Left colon (tissue), 2 donors: Measurements from ENCODE around the gene RAB12. TPM values are rescaled to one million over a fixed set of nuclear protein-coding genes. Genes with fewer than 3 reads are reported as not detected.

Source experiments
- ATAC-seq: fragments of 200-7000 bp; cut with Tn5 transposase; one replicate; pipeline ENCODE4 v1.9.1; 2020; ENCODE audit warnings: mild to moderate bottlenecking, moderate library complexity
- DNase-seq, 2 donors: peaks; one replicate each; pipeline ENCODE4 v3.0.0-alpha.2; 2020
- intact Hi-C, 2 donors: fragments of 100-400 bp; cut with DNase I in 1 of 2; cut with micrococcal nuclease in 1 of 2; formaldehyde crosslinking; loops; one replicate each; pipeline versions ENCODE4 v1.11.2 to v1.14.0; 2022; cut with DNase I, micrococcal nuclease
- total RNA-seq, 2 donors: library from RNA; stranded (reverse); fragmentation: NEBNext Ultra II Directional; extraction: Animal tissue kit (Norgen Biotek cat#: 25700); gene quantifications; one replicate each; pipeline ENCODE4 v1.2.1, GENCODE V29; 2021
- donor health status: DM: no; HTN: no; CAD: no.
- donor health status: DM: yes; HTN: yes; CAD: no.

RAB12 gene
- total RNA-seq, 2 donors from 2014 or later, result 15.8 to 17.4 TPM

DNA sequence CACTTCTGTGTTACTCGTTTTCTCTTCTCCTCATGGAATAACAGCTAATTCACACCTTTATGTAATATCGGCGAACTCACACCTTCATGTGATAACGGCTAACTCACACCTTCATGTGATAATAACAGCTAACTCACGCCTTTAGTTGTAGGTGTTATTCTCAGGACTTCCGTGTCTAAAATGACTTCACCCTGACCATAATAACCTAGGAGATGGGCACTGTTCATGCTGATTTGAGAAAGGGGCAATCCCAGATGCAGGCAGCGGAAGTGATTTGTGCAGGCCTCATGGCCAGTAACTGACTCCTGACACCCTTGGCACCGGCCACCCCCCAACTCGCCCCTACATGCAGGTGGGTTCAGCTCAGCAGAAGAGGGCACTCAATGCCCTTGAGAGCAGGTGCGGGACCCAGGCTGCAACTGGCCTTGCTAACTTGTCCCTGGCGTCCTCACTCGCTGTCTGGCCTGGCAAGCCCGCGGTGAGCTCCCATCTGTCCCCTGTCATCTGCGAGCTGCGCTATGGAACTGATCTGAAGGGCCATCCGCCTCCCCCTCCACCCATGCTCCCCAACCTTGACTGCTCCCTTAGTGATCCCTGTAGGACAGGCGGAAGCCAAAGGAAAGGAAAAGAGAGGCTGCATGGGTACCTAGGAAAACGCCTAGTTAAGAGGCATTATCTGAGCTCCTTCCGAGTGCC is 53.5 kb downstream of the RAB12 start:
- no peak for ATAC-seq

DNA sequence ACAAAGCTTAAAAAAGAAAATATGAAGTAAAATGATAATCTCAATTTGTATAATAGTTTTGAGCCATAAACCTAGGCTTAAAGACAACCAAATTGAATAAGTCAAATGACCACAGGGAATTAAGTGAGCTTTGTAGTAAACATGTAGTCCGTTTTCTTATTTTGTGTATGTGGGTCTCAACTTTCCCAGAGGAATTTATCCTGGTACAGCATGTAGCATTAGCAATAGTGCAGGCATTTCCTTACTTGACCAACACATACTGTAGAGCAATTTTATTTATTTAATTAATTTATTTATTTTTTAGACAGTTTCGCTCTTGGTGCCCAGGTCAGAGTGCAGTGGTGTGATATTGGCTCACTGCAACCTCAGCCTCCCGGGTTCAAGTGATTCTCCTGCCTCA is 58.6 kb downstream of the RAB12 start:
- intact Hi-C loops, result no loop called here
- DNase-seq, result no peak
- ATAC-seq, result no peak

More for the DNA sequence above, 53.5 kb downstream of the RAB12 start:
- intact Hi-C loops, result no loop called here
- no peak for DNase-seq

DNA sequence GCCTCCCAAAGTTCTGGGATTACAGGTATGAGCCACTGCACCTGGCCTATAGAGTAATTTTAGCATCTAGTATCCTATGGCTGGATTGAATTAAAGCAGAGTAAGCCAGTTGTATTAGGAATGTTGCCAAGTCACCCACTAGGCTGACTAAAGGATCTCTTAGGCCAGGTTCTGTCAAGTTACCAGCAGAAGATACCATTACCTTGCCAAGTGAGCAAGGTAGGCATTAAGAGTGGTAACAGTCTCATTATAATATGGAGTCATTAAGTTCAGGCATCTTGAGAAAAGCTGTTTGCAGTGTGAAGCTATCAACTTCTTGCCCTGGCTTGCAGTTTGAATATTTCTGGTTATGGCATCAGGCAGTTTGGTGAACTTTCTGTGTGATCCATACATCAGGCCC is 59.1 kb downstream of the RAB12 start:
- intact Hi-C loops, result no loop called here
- no peak for DNase-seq
- no peak for ATAC-seq

DNA sequence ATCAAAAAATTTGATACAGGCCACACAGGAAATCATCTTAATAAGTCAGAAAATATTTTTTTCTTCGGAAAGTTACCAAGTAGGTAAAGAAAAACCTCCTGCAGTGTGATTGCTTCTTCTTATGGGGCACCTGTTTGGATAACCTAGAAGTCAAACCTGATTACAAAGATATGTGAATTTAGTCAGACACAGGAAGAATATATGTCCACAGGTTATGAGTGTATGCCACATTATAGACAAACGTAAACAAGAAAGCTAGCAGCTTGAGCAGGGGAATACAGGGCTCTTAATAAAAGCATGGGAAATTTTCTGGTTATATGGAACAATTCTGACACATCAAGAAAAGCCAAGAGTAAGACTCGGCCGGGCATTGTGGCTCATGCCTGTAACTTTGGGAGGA is 60.3 kb downstream of the RAB12 start:
- intact Hi-C loops, result no loop called here
- DNase-seq (no peak), ATAC-seq (no peak)

DNA sequence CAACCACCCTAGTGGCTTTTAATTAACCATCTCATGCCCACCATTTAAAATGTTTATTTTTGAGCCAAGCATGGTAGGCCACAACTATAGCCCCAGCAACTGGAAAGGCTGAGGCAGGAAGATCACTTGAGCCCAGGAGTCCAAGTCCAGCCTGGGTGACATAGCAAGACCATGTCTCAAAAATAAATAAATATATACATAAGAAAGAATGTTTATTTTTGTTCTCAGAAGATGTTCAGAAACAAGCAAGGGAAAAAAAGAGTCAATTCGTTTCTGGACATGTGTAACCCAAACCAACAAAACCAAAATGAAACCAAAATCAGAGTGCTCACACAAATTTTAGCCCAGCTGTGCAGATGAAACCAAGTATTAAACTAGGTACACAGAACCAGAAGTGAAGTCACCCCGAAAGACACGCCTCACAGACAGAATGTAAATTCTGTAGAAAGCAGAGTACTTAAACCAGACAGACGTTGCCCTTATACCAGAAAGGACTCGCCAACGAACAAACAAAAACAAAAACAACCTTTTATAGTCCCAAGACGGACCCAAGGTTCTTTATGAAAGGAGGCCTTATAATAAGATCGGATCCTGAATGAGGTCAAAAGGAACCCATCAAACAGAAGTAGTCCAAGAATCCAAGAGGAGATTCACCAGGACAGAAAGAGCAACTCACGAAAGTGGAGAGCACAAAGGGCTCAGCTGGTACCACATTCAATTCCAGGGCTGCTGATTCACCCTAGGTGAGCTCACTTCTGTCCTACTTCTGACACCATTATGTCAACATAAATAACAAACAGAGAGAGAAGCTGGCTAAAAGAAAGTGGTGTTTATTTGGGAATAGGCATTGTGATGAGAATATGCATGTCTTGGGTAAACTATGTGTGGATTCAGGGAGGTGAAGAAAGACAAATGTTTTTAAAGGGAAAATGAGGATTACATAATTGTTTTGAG is 64.3 kb downstream of the RAB12 start:
- intact Hi-C loops, result no loop called here
- ATAC-seq (no peak), DNase-seq (no peak)

DNA sequence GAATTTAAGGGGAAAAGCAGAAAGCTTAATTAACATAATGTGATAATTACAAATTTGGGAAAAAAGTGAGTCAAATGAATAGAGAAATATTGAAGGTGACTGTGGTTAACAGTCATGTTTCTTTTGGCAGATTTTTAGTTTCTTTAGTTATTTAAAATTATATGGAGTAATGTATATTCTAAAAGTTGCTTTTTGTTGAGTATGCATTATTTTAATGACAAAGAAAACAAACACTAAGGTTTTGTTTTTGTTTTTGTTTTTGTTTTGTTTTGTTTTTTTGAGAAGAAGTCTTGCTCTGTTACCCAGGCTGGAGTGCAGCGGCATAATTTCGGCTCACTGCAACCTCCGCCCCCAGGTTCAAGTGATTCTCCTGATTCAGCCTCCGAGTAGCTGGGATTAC is 65.8 kb downstream of the RAB12 start:
- intact Hi-C loops, result no loop called here
- DNase-seq, result no peak
- no peak for ATAC-seq

DNA sequence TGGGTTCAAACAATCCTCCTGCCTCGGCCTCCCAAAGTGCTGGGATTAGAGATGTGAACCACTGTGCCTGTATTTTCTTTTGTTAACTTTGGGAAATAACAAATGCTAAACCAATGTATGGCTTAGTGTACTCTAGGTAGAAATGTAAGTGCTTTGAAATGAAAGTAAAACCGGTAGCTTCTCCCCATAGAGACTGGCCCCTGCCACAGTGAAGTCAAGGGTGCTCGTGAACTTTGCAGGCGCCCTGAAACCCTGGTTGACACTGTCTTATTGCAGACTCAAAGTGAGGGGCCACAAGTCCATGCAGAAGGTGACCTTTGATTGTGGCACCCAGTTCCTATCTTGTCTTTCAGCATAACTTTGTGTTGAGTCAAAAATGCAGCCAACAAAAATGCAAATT is 72.0 kb downstream of the RAB12 start:
- intact Hi-C loops, result loop anchor here in 1 of 2 donors (10.0 kb wide), 1 partner anchor 374 kb away; no protein-coding TSS in a partner anchor
- no peak for DNase-seq
- ATAC-seq, result no peak

DNA sequence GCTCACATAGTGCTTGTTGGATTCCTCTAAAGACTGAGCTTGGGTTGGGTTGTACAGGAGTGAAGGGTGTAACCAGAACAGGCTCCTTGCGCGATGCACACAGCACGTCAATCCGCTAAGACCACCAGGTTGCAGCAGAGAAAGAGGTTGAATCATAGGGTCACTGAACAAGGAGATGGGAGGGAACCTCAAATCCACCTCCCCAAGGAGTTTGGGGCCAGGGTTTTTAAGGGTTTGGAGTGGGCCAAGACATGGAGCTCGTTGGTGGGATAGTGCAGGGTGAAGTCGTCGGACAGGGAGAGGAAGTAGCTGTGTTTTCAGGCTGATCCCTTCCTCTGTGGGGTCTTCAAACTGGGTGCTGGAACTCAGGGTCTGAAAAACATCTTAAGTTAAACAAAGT is 75.3 kb downstream of the RAB12 start:
- ATAC-seq (no peak), DNase-seq (no peak)
- intact Hi-C loops, result loop anchor here in 1 of 2 donors (10.0 kb wide), 1 partner anchor 370 kb away; no protein-coding TSS in a partner anchor

DNA sequence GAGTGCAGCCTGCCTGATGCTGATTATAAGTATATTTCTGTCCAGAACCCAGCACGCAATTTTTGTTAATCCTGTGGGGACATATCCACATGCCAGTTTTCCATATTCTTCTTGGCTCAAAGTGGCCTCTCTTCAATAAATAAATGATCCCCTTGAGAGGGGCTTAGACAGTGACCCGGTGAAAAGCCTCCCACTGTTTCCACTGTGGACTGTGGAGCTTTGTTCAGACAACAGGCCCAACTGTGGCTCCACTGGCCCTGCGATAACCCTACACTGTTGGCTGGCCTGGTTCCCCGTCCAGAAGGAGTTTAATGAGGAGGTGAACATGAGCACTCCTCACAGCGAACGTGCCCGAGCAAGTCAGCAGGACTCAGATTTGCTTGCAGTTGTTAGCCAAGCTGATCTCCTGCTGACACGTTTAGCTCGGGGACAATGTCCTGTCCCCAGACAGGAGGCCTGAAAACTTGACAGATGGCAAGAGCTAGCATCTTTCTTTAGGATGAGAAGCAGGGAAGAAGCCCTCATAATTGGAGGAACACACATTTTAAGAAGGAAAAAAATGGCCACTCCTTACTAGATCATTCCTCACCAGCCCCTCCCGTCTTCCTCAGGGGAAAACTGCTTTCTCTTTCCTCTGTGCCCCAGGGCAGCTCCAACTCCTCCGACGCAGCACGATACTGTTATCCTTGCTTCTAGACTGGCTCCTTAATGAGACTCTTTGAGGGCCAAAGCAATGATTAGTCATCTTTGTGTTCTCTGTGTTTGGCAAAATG is 76.1 kb downstream of the RAB12 start:
- DNase-seq, result no peak
- intact Hi-C loops, result loop anchor here in 1 of 2 donors (10.0 kb wide), 1 partner anchor 369 kb away; no protein-coding TSS in a partner anchor
- ATAC-seq, result no peak

DNA sequence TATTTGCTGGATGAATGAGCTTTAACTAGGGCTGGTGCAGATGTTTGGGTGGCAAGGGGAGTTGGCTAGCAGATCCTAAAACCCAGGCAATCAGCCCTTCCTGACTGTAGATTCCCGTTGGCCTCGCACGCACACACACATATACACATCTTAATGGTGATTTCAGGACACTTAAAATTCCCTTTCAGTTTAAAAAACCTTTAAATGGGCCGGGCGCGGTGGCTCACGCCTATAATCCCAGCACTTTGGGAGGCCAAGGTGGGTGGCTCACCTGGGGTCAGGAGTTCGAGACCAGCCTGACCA is 76.6 kb downstream of the RAB12 start:
- ATAC-seq, result no peak
- DNase-seq, result no peak
- intact Hi-C loops, result loop anchor here in 1 of 2 donors (10.0 kb wide), 1 partner anchor 369 kb away; no protein-coding TSS in a partner anchor

DNA sequence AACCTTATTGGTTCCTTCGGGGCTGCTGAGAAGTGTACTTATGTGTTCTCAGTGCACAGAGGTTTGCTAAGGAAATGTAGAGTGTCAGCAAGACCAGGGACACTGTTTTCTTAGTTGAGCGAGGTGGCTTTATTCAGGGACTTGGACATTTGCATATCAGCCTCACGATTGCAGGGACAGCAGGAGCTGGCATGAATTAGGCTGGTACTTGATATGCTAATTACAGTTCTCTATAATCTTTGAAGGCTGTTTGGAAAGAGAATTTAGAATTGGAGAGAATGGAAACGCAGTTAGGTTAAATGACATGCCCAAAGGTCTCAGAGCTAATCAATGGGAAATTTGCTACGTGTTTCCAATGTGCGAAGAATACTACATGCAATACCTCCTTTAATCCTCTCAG is 77.4 kb downstream of the RAB12 start:
- ATAC-seq (no peak), DNase-seq (no peak)
- intact Hi-C loops, result loop anchor here in 1 of 2 donors (10.0 kb wide), 1 partner anchor 368 kb away; no protein-coding TSS in a partner anchor

DNA sequence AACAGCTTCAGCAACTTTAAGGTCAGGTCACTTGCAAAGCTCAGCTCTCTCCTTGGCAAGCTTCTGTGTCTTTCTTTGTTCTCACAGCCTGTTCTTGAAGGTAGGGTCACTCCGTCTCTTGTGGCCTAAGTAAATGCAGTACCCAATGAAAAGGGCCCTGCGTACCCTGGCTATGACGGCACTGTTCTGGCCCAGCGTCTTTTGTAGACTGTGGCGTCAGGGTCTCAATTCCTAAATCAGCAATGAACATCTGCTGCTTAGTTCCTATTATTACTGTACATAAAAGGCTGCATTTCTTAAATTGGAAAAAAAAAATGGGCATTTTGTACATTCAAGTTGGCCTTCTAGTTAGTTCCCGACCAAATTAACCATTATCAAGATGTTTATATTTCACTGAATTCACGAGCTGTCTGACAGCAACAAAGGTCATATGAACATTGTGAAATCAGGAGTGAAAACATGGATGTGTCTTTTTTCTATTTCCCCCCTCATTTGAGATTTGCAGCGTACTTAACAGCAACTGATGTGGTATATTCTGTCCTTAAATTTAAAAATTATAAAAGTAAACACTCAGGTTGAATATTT is 79.1 kb downstream of the RAB12 start:
- no peak for DNase-seq
- no peak for ATAC-seq
- intact Hi-C loops, result loop anchor here in 1 of 2 donors (10.0 kb wide), 1 partner anchor 366 kb away; no protein-coding TSS in a partner anchor

DNA sequence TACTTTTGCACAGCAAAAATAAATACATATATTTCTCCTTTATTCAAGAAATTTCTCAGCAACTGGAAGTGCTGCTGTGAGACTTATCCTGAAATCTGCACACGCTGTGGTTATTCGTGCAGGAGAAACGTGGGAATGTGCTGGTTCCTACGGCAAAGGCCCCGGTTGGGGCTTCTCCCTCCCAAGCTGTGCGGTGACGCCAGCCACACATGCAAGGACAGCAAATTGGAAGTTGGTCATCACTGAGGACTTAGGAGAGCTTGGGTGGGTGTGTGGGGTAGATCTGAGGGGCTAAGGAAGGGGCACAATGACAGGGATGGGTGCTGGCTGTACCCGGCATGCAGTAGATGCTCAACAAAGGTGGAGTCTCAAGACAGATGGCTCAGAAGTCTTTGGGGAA is 79.6 kb downstream of the RAB12 start:
- no peak for DNase-seq
- no peak for ATAC-seq
- intact Hi-C loops, result loop anchor here in 1 of 2 donors (10.0 kb wide), 1 partner anchor 366 kb away; no protein-coding TSS in a partner anchor

Other genes starting within 250 kb of the RAB12 start
- gene MTCL1, start 96.1 kb downstream of the RAB12 start, total RNA-seq, result 10 to 100 TPM in 1 of 2 donors, 1 to 10 TPM in 1; 4.1 to 17.2 TPM